NCI-H1092 treated with DMSO at 0.1 percent for 48 hours (cell line): ENCODE data around the gene EFHD2.
A peak's percentile ranks its signal among the peaks of the same experiment; 100 is the strongest.
"Not testable (repeated sequence)": the region's sequence is repeated elsewhere in the genome, so short reads cannot be mapped to it uniquely, and the experiment has no call there.

Experiments
- DNase-seq: peaks from one replicate; lab custom pipeline; 2025; lab: John Stamatoyannopoulos, UW

Gene EFHD2

GRCh38 chr1:15412175-15412800 lies 2.6 kb downstream of the EFHD2 start:
- peak; percentile 51 for DNase-seq

DNA sequence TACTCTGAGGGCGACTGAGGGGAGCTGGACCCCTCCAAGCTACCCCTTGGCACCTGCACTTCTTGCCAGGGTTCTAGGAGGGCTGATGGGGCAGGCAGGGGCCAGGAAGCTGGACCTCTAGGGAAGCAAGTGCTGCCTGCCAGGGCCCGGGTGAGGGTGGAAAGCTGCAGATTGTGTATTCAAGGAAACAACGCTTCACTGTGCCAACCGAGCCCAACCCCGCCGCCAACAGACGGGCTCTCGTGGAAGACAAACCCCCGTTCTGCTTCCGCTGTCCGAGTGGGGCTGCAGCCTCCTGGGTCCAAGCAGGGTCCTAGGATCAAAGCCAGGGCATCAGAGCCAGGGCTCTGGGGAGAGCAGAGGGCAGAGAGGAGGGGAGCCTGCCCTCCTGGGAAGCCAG lies 3.2 kb downstream of the EFHD2 start:
- peak; percentile 65 for DNase-seq

GRCh38 chr1:15413563-15414444 lies 4.1 kb downstream of the EFHD2 start:
- no peak for DNase-seq

DNA sequence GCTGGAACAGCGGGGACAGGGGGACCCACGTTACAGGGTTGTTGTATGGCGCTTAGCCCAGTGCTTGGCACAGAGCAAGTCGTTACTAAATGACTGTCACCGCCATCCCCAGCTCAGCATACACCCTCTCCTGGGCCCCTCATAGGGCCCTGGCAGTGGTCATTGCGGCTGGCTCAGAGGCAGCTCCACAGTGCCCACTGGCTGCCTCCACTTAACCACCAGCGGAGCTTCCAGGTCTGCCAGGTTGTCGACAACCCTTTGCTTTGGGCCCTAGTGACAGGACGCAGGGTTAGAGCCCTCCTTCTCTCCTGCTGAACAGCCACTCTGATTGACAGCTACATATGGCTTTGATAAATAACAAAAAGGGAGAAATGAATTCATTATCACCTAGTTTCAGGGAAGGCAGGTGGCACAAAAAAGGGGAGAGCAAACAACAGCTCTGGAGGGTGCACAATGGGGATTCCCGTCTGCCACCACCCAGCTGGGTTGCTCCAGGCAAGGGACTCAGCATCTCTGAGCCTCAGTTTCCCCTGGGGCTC lies 4.8 kb downstream of the EFHD2 start:
- no peak for DNase-seq

GRCh38 chr1:15417059-15417934 lies 7.6 kb downstream of the EFHD2 start:
- no peak for DNase-seq

- DNase-seq, result no peak
Measured at GRCh38 chr1:15418806-15419515, 9.3 kb downstream of the EFHD2 start.

GRCh38 chr1:15420853-15421465 lies 11.3 kb downstream of the EFHD2 start:
- DNase-seq, result peak; percentile 46

- DNase-seq, result no peak
Measured at GRCh38 chr1:15422871-15423270, 13.2 kb downstream of the EFHD2 start.

DNA sequence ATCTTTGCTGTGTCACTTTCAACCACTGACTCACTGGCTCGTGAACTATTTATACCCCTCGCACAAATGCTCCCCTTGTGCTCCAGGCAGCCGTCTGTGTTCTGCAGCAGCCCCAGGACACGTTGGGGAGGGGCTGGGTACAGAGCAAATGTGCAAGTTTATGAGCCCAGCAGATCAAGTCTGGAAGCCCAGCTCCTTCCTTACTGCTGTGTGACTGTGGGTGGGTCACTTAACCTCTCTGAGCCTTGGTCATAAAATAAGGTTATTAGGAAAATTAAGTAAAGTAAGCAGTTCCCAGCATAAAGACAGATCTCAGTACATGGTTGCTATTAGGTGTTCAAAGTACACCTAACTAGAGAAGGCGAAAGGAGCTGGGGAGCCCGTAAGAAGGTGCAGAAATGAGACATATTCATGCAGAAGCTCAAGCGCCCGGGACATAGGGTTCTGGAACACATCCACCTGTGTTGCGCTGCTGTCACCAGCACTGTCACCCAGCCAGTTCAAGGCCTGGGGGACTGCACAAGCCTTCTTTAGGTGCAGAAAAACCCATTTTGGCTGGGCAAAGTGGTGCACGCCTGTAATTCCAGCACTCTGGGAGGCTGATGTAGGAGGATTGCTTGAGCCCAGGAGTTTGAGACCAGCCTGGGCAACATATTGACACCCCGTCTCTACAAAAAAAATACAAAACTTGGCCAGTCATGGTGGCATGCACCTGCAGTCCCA lies 13.8 kb downstream of the EFHD2 start:
- no peak for DNase-seq

- peak; percentile 97 for DNase-seq
Measured at GRCh38 chr1:15424146-15424667, 14.5 kb downstream of the EFHD2 start.

DNA sequence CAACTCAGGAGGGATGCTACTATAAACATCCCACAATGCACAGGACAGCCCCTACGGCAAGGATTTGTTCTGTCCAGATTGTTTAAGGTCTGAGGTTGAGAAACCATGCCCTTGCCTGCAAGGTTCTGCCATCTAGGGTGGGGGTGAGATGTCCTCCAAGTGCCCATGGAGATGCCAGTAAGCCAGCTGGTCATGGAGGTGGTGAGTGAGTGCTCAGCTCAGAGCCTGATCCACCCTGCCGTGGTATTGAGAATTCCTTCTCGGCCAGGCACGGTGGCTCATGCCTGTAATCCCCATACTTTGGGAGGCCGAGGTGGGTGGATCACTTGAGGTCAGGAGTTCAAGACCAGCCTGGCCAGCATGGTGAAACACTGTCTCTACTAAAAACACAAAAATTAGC lies 15.3 kb downstream of the EFHD2 start:
- no peak for DNase-seq

DNA sequence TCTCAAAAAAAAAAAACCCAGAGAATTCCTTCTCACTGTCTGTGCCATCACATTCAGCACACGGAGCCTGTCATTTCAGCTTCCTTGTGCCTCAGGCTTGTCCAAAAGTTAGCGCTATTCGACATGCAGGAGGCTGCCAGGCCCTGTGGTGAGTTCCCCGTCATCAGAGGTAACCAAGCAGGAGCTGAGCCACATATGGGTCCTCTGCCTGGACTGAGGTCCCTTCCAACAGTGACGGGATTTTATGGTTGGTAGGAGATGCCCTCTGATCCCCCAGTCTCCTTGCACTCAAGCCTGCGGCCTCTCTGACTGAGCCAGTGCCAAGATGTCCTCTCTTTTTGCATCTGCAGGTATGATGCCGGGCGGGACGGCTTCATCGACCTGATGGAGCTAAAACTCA lies 15.8 kb downstream of the EFHD2 start:
- DNase-seq, result no peak

DNA sequence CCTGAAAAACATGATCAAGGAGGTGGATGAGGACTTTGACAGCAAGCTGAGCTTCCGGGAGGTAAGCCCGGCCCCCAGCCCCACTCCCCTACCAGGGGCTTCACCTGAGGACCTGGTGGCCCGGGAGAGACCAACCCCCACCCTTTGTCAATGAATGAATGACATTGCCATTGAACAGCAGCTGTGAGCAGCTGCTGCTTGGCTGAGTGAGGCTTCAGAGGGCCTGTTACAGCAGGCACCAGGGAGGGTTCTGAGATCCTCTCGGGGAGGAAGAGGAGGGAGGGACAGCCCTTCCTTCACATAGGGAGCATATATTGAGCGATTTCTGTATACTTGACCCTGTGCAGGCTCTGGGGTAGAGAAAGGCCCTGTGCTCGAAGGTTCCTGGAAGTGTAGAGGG lies 16.3 kb downstream of the EFHD2 start:
- DNase-seq, result no peak

DNA sequence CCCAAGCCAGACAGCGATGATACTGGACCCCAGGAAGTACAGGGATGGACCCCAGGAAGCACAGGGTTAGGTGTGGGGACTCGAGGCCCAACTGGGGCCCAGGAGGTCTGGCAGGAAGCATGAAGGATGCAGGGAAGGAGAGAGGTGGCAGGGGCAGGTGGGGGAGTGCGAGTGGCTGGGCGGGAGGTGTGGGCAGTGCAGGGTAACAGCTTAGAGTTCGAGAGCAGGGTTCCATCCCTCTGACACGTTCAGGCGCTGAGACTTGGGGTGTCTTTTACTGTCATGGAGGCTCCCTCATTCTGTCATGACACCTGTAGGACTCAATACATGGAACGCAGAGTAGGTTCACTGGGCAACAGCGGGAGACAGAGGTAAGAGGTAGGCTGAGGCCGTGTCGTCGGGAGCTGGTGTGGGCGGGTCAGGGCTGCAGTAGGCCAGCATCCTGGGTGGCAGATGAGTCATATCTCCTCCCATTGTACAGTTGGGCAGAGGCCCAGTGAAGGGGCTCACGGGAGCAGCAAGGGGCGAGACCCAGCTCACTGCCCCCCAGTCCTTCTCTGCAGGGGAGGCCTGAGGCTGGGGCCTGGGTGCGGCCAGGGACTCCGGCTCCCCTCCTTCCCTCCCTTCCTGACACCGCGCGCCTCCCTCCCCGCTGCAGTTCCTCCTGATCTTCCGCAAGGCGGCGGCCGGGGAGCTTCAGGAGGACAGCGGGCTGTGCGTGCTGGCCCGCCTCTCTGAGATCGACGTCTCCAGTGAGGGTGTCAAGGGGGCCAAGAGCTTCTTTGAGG lies 17.0 kb downstream of the EFHD2 start:
- DNase-seq, result no peak

- DNase-seq, result no peak
Measured at GRCh38 chr1:15427280-15427666, 17.6 kb downstream of the EFHD2 start.

DNA sequence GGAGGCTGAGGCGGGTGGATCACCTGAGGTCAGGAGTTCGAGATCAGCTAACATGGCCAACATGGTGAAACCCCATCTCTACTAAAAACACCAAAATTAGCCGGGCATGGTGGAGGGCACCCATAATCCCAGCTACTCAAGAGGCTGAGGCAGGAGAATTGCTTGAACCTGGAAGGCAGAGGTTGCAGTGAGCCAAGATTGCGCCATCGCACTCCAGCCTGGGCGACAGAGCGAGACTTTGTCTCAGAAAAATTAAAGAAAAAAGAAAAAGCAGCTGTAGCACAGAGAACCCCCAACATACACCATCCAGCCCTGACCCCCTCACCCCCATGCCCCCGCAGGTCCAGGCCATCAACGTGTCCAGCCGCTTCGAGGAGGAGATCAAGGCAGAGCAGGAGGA lies 18.6 kb downstream of the EFHD2 start:
- not testable (repeated sequence) for DNase-seq

- no peak for DNase-seq
Measured at GRCh38 chr1:15428815-15429435, 19.2 kb downstream of the EFHD2 start.

DNA sequence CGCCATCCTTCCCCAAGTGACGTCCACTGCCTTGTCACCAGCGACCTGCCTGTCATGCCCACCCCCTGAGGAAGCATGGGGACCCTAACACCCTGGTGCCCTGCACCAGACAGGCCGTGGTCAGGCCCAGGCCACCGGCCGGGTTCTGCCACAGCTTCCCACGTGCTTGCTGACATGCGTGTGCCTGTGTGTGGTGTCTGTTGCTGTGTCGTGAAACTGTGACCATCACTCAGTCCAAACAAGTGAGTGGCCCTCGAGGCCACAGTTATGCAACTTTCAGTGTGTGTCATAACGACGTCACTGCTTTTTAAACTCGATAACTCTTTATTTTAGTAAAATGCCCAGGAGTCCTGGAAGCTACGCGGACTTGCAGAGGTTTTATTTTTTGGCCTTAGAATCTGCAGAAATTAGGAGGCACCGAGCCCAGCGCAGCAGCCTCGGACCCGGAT lies 20.0 kb downstream of the EFHD2 start:
- DNase-seq, result no peak
